ENCODE results near the gene GPATCH2L. TPM values are rescaled to one million over a fixed set of nuclear protein-coding genes. Genes with fewer than 3 reads are reported as not detected.

The GPATCH2L gene
- total and polyA plus RNA-seq, 2 donors (not counting 1 experiment from before 2014, with no cell fraction given) = 17.4 to 82.7 TPM

DNA sequence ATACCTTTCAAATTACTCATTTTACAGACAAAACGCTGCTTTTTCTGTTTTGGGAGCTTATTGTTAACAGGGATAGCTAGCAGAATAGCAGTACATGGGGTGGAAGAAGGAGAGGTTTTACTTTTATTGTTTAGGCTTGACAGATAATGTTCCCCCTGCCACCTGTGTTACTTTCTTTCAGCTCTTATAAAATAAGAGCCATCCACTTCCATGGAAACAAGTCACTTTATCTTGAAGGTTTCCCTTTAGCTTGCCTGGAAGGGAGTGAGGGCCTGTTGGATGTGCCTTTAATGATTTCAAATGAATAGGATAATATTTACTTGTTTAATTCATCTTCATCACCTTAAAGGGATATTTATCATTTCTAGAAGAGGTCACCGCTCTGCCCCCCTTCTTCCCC lies 23.3 kb downstream of the GPATCH2L start:
- no peaks in the 10 kb centered on the region for H3K27me3 Mint-ChIP-seq
- ATAC-seq (ENCODE audit: low read depth) = no peak
- Histone ChIP-seq H3K27ac (ENCODE audit: low read length in 2 of 2) (no peak overlapping the region), H3K4me2 (replicated peaks; ENCODE audit: low read depth, low read length, poor library complexity, severe bottlenecking) (no peak overlapping the region), H2AFZ (ENCODE audit: insufficient read depth, low read depth, low read length, poor library complexity, severe bottlenecking) (no peak overlapping the region), H3K27me3 (replicated peaks in 1 of 4; ENCODE audit: control extremely low read depth in 1 of 4, control insufficient read depth in 3 of 4, insufficient read depth in 4 of 4, low read length in 3 of 4) (no peaks in the 10 kb centered on the region), H3K79me2 (ENCODE audit: control insufficient read depth, insufficient read depth, low read length) (peaks cover 4% of the 10 kb centered on the region), H3K4me3 (ENCODE audit: control extremely low read depth in 1 of 5, extremely low read depth in 1 of 5, insufficient read depth in 1 of 5, low read depth in 2 of 5, low read length in 4 of 5) (no peak overlapping the region), H3K36me3 (replicated peaks in 1 of 2; ENCODE audit: control extremely low read depth in 1 of 2, control insufficient read depth in 1 of 2, extremely low read depth in 1 of 2, insufficient read depth in 2 of 2, low read length in 1 of 2) (peaks cover 18 to 73% of the 10 kb centered on the region in 2 experiments), H3K4me1 (ENCODE audit: control insufficient read depth in 2 of 2, insufficient read depth in 2 of 2, low read length in 2 of 2) (no peaks in the 10 kb centered on the region), H4K20me1 (ENCODE audit: control insufficient read depth, insufficient read depth, low read length, poor library complexity, severe bottlenecking) (no peaks in the 10 kb centered on the region), H3K9me3 (ENCODE audit: control extremely low read depth in 1 of 3, control insufficient read depth in 2 of 3, insufficient read depth in 1 of 3, low read length in 2 of 3) (no peaks in the 10 kb centered on the region), H3K9ac (ENCODE audit: low read length) (no peak overlapping the region)
- no peak overlapping the region for H3K27ac Mint-ChIP-seq
- H3K9me3 Mint-ChIP-seq (ENCODE audit: insufficient read depth) = no peaks in the 10 kb centered on the region
- no peak overlapping the region for H3K4me3 Mint-ChIP-seq
- intact Hi-C loops (cut with micrococcal nuclease) = no loop called here
- no peak for DNase-seq
- ChIA-PET CTCF (no interaction called here), POLR2A (no interaction called here)
- WGBS (ENCODE audit: insufficient coverage) = no CpG with 5 or more reads among the region's 2 CpGs
- TF ChIP-seq, protein P1, sequence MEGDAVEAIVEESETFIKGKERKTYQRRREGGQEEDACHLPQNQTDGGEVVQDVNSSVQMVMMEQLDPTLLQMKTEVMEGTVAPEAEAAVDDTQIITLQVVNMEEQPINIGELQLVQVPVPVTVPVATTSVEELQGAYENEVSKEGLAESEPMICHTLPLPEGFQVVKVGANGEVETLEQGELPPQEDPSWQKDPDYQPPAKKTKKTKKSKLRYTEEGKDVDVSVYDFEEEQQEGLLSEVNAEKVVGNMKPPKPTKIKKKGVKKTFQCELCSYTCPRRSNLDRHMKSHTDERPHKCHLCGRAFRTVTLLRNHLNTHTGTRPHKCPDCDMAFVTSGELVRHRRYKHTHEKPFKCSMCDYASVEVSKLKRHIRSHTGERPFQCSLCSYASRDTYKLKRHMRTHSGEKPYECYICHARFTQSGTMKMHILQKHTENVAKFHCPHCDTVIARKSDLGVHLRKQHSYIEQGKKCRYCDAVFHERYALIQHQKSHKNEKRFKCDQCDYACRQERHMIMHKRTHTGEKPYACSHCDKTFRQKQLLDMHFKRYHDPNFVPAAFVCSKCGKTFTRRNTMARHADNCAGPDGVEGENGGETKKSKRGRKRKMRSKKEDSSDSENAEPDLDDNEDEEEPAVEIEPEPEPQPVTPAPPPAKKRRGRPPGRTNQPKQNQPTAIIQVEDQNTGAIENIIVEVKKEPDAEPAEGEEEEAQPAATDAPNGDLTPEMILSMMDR (IDR thresholded peaks at IDR 0.05) = no peak
- TF ChIP-seq EZH2 (IDR thresholded peaks at IDR 0.05; ENCODE audit: borderline replicate concordance, insufficient read depth, low read depth, low read length, poor library complexity, severe bottlenecking) = no peak
- H3K4me1 Mint-ChIP-seq = no peaks in the 10 kb centered on the region

DNA sequence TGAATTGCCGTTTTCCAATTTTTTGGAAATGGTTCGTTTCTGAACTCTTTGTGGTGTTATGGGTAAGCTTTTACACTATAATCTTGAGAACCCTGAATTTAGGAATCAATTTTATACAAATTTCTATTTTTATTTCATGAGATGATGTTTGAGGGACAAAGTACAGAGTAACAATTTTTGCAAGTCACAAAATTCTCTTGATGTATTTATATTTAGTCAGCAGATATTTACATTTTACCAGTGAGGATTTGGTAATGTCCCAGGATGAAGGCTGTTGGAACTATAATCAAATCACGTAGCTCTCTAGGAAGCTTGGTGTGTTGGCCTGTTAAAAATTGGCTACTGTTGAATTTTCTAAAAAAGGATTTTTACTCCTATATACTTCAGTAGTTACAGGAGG lies 24.2 kb downstream of the GPATCH2L start:
- Mint-ChIP-seq H3K4me3 (no peak overlapping the region), H3K27ac (no peak overlapping the region), H3K9me3 (ENCODE audit: insufficient read depth) (no peaks in the 10 kb centered on the region), H3K27me3 (no peaks in the 10 kb centered on the region), H3K4me1 (no peaks in the 10 kb centered on the region)
- H3K79me2 ChIP-seq (ENCODE audit: control insufficient read depth, insufficient read depth, low read length) = peaks cover 1% of the 10 kb centered on the region
- peaks cover 18 to 74% of the 10 kb centered on the region in 2 experiments for H3K36me3 ChIP-seq (replicated peaks in 1 of 2; ENCODE audit: control extremely low read depth in 1 of 2, control insufficient read depth in 1 of 2, extremely low read depth in 1 of 2, insufficient read depth in 2 of 2, low read length in 1 of 2)
- intact Hi-C loops (cut with micrococcal nuclease) = no loop called here
- no peaks in the 10 kb centered on the region for H3K4me1 ChIP-seq (ENCODE audit: control insufficient read depth in 2 of 2, insufficient read depth in 2 of 2, low read length in 2 of 2)
- no peak overlapping the region for H3K4me2 ChIP-seq (replicated peaks; ENCODE audit: low read depth, low read length, poor library complexity, severe bottlenecking)
- ATAC-seq (ENCODE audit: low read depth) (no peak), DNase-seq (no peak)
- H3K9me3 ChIP-seq (ENCODE audit: control extremely low read depth in 1 of 3, control insufficient read depth in 2 of 3, insufficient read depth in 1 of 3, low read length in 2 of 3) = no peaks in the 10 kb centered on the region
- WGBS (ENCODE audit: insufficient coverage) = no CpG with 5 or more reads among the region's 3 CpGs
- H3K27ac ChIP-seq (ENCODE audit: low read length in 2 of 2) = no peak overlapping the region
- ChIA-PET POLR2A (no interaction called here), CTCF (no interaction called here)
- no peak overlapping the region for H3K9ac ChIP-seq (ENCODE audit: low read length)
- TF ChIP-seq EZH2 (IDR thresholded peaks at IDR 0.05; ENCODE audit: borderline replicate concordance, insufficient read depth, low read depth, low read length, poor library complexity, severe bottlenecking) = no peak
- TF ChIP-seq, protein P1 (IDR thresholded peaks at IDR 0.05) = no peak
- H2AFZ ChIP-seq (ENCODE audit: insufficient read depth, low read depth, low read length, poor library complexity, severe bottlenecking) = no peak overlapping the region
- H3K4me3 ChIP-seq (ENCODE audit: control extremely low read depth in 1 of 5, extremely low read depth in 1 of 5, insufficient read depth in 1 of 5, low read depth in 2 of 5, low read length in 4 of 5) = no peak overlapping the region
- no peaks in the 10 kb centered on the region for H4K20me1 ChIP-seq (ENCODE audit: control insufficient read depth, insufficient read depth, low read length, poor library complexity, severe bottlenecking)
- H3K27me3 ChIP-seq (replicated peaks in 1 of 4; ENCODE audit: control extremely low read depth in 1 of 4, control insufficient read depth in 3 of 4, insufficient read depth in 4 of 4, low read length in 3 of 4) = no peaks in the 10 kb centered on the region

All from B cell (primary cell).